Bronchial epithelial cell (primary cell): Measurements from ENCODE around the gene SH2D4B. TPM values are rescaled to one million over a fixed set of nuclear protein-coding genes. Genes with fewer than 3 reads are reported as not detected.

Experiments
- DNase-seq: peaks from one replicate; pipeline ENCODE4 v3.0.0-alpha.2; 2010; ENCODE audit warnings: low read depth
- FAIRE-seq: peaks from 2 replicates; lab custom pipeline; 2011; peaks lifted over from hg19 to GRCh38; lab: Jason Lieb, UNC
- H3K27me3 ChIP-seq: 2 replicates; pipeline ENCODE4 v1.5.1; 2011; ENCODE audit warnings: low read length; ENCODE audit not compliant: control insufficient read depth, insufficient read depth
- H3K36me3 ChIP-seq: 2 replicates; pipeline ENCODE4 v1.5.1; 2011; ENCODE audit warnings: low read length; ENCODE audit not compliant: control insufficient read depth, insufficient read depth
- H3K4me3 ChIP-seq: 2 replicates; pipeline ENCODE4 v1.5.1; 2011; ENCODE audit warnings: mild to moderate bottlenecking, low read depth, low read length, control low read depth
- CTCF ChIP-seq: IDR thresholded peaks from 2 replicates; pipeline ENCODE4 v1.5.1; 2011; ENCODE audit warnings: mild to moderate bottlenecking, moderate library complexity, low read length, control low read depth, inconsistent platforms; ENCODE audit not compliant: insufficient read depth, severe bottlenecking
- total RNA-seq: library from RNA; depleted of rRNA; stranded (reverse); fragments of >200 nt; gene quantifications from 2 replicates; pipeline ENCODE4 v1.2.1, GENCODE V29; 2014

Gene SH2D4B
- total RNA-seq, 1 donor from 2014 or later, result under 0.01 TPM

- H3K27me3 ChIP-seq, result no peaks in the 10 kb centered on the region
- DNase-seq (no peak), FAIRE-seq (no peak)
- no peak overlapping the region for H3K4me3 ChIP-seq
- no peak for TF ChIP-seq CTCF
- H3K36me3 ChIP-seq, result no peaks in the 10 kb centered on the region
Observed at GRCh38 chr10:80642661-80643060, 105.0 kb downstream of the SH2D4B start.

GRCh38 chr10:80646366-80646765 is 108.7 kb downstream of the SH2D4B start:
- FAIRE-seq (no peak), DNase-seq (no peak)
- Histone ChIP-seq H3K36me3 (no peaks in the 10 kb centered on the region), H3K4me3 (no peak overlapping the region), H3K27me3 (no peaks in the 10 kb centered on the region)
- no peak for TF ChIP-seq CTCF

- no peak for FAIRE-seq
- no peak for DNase-seq
- Histone ChIP-seq H3K4me3 (no peak overlapping the region), H3K36me3 (no peaks in the 10 kb centered on the region), H3K27me3 (no peaks in the 10 kb centered on the region)
- no peak for TF ChIP-seq CTCF
Observed at GRCh38 chr10:80647173-80647833, 109.6 kb downstream of the SH2D4B start.

- no peak for TF ChIP-seq CTCF
- FAIRE-seq (no peak), DNase-seq (no peak)
- Histone ChIP-seq H3K4me3 (no peak overlapping the region), H3K27me3 (no peaks in the 10 kb centered on the region), H3K36me3 (no peaks in the 10 kb centered on the region)
Observed at GRCh38 chr10:80648106-80648505, 110.4 kb downstream of the SH2D4B start.

GRCh38 chr10:80649183-80649582 is 111.5 kb downstream of the SH2D4B start:
- FAIRE-seq (peak; percentile 60), DNase-seq (no peak)
- H3K27me3 ChIP-seq, result no peaks in the 10 kb centered on the region
- no peak for TF ChIP-seq CTCF
- H3K4me3 ChIP-seq, result no peak overlapping the region
- no peaks in the 10 kb centered on the region for H3K36me3 ChIP-seq

- H3K27me3 ChIP-seq, result no peaks in the 10 kb centered on the region
- H3K36me3 ChIP-seq, result no peaks in the 10 kb centered on the region
- FAIRE-seq, result no peak
- no peak for TF ChIP-seq CTCF
- H3K4me3 ChIP-seq, result no peak overlapping the region
- no peak for DNase-seq
Observed at GRCh38 chr10:80655898-80656297, 118.2 kb downstream of the SH2D4B start.
